GM19351 (cell line): ENCODE measurements around the gene CREBL2.
"Not testable (repeated sequence)": the region's sequence is repeated elsewhere in the genome, so short reads cannot be mapped to it uniquely, and the experiment has no call there.

Experiments used
- ATAC-seq: cut with Tn5 transposase; IDR thresholded peaks from one replicate; pipeline ENCODE4 v1.9.1; 2021; ENCODE audit warnings: mild to moderate bottlenecking, moderate library complexity; ENCODE audit not compliant: unreplicated experiment

CREBL2 gene

DNA sequence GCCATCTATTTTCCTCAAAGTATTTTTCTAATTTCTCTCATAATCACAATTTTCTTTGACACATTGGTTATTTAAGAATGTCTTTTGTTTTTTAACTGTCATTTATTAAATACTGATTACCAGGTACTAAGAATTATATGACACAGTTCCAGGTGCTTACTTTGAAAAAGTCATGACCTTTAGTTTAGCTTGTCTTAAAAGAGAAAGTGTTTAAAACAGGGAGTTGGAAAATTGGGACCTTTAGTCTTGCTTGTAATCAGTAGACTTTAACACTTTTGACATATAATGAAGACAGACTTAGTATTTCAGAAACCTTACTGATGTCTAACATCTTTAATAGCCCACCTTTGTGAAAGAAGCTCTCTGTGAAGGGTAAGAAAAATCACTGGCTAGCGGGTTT lies 19.2 kb downstream of the CREBL2 start:
- ATAC-seq = no peak

DNA sequence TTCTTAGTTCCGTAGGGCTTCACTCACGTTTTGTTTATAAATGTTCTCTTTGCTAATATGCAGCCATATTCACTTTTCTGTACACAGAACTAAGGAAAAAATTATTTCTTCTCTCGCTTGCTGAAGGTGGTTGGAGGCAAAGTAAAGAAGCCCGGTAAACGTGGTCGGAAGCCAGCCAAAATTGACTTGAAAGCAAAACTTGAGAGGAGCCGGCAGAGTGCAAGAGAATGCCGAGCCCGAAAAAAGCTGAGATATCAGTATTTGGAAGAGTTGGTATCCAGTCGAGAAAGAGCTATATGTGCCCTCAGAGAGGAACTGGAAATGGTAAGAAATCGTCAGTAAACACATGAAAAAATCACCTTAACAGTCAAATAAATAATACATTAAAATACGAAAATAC lies 24.0 kb downstream of the CREBL2 start:
- no peak for ATAC-seq

DNA sequence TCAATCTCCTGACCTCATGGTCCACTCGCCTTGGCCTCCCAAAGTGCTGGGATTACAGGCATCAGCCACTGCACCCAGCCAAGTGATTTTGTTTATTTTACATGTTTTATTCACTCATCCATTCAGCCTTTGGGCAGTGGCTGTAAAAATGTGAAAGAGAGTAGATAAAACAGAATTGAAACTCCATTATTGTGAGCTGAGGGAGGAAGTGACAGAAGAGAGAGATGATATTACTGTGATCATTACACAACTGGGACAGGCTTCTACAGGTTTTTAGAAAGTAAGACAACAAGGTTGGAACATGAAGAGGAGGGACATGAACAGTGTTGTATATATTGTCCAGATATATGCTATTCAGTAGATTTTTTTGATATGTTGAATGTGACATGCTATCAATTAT lies 25.0 kb downstream of the CREBL2 start:
- peak; percentile 82 for ATAC-seq

DNA sequence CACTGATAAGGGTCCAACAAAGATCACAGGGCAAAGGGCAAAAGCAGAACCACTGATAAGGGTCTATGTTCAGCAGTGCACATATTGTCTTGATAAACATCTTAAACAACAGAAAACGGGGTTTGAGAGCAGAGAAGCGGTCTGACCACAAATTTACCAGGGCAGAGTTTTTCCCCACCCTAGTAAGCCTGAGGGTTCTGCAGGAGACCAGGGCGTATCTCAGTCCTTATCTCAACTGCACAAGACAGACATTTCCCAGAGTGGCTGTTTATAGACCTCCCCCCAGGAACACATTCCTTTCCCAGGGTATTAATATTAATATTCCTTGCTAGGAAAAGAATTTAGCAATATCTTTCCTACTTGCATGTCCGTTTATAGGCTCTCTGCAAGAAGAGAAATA lies 28.3 kb downstream of the CREBL2 start:
- ATAC-seq = not testable (repeated sequence)

DNA sequence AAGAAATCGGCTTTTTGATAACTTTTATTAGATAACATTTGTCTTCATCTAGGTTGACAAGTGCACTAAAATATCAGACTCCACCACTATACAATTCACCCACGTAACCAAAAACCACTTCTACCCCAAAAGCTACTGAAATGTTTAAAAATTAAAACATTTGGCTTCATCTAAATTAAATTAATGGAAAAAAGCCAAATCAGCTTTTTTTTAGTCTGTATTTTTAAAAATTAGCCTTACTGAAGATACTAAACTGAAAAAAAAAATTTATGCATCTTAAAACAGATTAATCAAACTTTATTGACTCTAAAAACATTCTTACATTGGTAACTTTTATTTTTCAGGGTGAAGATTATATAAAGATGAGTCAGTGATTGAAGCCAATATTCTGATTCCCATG lies 30.0 kb downstream of the CREBL2 start:
- ATAC-seq = no peak

DNA sequence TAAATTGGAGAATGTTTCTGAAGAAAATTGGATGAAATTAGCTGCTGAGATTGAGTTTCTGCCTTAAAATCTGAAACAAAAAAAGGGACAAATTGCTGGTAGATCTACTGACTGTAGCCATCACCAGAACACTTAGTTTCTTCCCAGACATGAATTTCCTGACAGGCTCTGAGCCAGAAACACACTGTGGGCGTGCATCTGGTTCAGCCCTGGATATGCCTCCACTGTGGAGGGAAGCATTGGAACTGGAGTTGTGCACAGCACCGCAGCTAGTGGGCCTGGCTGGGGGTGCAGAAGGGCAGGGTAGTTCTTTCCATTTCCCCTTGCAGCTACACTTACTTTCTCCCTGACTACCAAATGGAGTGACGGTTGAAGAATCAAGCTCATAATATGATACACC lies 31.2 kb downstream of the CREBL2 start:
- no peak for ATAC-seq

DNA sequence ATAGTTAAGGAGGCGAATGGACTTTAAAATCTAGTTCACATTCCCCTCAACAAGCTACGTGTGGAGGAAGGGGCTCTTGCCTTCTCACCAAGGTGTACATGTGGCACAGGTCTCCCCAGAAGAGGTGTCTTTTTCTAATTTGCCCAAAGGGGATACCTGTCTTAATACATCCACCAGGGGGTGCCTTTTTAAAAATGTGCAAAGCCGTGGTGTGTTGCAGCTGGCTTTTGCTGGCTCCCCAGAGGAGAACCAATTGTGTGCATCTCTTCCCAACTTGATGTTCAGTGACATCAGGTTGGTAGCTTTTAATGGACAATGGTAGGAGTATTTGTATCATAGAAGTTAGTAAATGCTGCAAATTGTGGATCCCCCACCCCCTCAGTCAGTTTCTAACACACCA lies 33.8 kb downstream of the CREBL2 start:
- peak; percentile 61 for ATAC-seq

DNA sequence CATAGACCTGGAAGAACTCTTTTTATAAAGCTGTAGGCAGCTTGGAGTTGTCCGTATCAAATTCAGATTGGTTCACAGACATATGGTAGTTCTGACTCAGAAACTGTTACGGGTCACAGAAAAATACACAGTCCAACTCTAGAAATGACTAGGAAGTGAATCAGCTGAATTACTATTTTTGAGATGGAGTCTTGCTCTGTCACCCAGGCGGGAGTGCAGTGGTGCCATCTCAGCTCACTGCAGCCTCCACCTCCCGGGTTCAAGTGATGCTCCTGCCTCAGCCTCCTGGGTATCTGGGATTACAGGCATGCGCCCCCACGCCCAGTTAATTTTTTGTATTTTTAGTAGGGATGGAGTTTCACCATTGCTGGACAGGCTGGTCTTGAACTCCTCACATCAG lies 34.3 kb downstream of the CREBL2 start:
- peak; percentile 83 for ATAC-seq

DNA sequence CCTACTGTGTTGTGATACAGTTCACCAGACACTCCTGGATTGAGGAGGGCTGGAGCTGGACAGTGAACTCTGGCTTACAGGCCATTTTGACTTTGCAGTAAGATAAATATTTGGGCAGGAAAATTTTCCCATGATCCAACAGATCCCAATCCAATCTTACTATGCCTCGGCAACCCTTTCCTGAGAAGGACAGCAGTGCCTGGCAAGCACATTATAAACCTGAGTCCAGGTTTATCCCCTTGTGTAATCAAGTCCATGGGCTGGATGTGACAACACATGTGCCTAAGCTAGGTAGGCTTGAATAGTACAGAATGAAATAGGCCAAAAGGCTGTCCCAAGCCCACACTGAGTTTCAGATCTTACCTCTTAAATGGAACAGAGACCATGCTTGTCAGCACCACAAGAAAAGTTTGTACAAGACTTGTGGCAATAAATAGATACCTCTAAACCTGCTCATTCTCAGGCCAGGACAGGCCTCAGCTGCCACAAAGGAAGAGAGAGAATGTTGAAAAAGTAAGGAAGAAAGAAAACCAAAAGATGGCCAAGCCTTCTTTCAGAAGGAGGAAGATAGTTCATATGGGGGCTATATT lies 34.9 kb downstream of the CREBL2 start:
- ATAC-seq = peak; percentile 44

DNA sequence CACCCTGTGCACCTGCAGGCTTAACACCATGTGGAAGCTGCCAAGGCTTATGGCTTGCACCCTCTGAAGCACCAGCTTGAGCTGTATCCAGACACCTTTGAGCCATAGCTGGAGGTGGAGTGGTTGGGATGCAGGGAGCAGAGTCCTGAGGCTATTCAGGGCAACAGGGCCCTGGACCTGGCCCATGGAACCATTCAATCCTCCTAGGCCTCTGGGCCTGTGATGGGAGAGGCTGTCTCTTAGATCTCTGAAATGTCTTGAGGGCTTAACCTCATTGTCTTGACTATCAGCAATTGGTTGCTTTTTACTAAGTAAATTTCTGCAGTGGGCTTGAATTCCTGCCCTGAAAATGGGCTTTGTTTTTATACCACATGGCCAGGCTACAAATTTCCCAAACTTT lies 36.6 kb downstream of the CREBL2 start:
- ATAC-seq = no peak

DNA sequence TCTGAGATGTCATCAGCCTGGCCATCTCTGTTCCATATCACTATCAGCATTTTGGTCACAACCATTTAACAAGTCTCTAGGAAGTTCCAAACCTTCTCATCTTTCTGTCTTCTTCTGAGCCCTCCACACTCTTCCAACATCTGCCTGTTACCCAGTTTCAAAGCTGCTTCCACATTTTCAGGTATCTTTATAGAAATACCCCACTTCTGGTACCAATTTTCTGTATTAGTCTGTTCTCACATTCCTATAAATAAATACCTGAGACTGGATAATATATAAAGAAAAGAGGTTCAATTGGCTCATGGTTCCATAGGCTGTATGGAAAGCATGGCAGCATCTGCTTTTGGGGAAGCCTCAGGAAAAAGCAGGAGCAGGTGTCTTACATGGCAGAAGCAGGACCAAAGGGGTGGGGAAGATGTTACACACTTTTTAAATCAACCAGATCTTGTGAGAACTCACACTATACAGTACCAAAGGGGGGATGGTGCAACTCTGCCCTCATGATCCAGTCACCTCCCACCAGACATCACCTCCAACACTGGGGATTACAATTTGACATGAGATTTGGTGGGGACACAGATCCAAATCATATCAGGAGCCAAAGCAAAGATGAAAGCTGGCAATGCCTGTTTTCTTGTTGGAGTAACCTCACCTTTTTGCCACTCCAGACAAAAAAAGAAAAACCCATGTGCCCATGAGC lies 37.4 kb downstream of the CREBL2 start:
- ATAC-seq = no peak

DNA sequence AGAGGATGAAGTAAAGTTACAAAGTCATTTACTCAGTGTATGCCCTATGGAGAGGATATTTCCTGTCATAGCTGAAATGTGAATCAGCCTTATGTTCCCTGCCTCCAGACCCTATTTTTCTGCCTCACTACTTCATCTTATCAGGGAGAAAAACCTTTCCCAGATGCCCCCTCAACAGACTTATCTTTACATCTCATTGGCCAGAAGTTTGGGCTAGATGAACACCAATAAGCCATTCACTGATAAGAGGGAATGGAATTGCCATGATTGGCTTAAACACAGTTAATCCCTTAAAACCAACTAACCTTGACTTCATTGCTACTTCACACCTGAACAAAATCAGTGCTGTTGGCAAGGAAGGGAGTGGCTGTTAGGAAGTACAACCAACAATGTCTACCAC lies 40.1 kb downstream of the CREBL2 start:
- ATAC-seq = no peak

DNA sequence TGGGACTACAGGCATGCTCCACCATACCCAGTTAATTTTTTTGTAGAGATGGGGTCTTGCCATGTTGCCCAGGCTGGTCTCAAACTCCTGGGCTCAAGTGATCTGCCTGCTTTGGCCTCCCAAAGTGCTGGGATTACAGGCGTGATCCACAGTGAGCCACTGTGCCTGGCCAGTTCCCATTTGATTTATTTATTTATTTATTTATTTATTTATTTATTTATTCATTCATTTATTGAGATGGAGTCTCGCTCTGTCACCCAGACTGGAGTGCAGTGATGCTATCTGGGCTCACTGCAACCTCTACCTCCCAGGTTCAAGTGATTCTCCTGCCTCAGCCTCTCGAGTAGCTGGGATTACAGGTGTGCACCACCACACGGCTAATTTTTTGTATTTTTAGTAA lies 41.0 kb downstream of the CREBL2 start:
- ATAC-seq = not testable (repeated sequence)

DNA sequence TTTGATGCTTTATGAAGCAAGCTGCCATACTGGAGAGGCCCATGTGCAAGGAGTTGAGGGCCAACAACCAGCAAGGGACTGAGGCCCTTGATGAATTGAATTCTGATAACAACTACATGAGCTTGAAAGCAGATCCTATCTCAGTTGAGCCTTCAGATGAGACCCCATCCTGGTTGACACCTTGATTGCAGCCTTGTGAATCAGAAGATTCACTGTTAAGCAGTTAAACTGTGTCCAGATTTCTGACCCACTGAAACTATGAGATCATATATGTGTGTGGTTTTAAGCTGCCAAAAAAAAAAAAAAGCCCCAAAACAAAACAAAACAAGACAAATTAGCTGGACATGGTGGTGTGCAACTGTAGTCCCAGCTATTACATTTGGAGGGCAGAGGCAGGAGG lies 42.2 kb downstream of the CREBL2 start:
- no peak for ATAC-seq

DNA sequence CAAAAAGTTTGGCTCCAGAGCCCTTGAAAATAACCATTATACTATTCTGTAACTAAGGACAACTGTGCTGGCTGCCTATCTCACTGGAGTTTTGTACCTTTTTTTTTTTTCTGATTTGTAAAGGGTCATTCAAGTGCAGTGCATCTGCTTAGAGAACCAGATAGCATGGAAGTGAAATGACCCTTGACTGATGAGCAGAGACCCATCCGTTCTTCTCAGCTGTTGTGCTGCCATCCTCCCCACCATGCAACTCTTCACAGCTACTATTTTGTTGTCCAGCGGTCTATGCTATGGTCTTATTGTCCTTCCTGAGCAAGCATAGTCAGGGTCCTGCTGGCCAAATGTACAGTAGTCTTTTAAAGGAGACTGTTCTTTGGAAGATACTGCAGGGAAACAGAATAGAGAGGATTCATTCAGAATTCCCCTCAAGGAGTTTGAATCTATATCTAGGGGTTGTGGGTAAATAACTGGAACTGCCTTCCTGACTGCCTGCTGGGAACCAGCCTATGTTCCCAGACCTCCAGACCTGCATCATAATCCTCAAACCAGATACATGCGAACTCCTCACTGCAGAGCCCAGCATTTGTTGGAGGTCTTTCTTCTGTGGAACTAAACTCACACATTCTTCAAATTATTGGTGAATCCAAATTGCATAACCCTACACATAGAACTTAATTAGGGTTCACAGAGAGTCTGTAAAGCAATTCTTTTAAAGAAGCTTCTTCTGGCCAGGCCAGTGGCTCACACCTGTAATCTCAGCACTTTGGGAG lies 43.2 kb downstream of the CREBL2 start:
- no peak for ATAC-seq

DNA sequence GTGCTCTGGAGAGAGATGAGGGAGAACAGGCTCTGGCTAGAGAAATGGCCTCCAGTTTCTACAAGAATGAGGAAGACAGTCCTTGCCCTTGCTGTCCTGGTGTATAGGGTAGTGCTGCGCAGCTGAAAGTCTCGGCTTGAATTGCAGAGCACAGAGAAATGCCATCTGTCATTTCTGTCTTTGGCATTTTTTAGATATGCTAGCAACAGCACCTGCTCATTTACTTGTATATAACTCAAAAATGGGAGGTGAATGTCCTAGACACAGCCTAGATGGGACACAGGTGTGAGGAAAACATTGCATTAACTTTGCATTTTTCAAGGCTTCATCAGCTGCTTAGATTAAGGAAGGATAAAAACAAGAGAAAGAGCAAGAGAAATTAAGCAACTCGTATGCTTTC lies 48.5 kb downstream of the CREBL2 start:
- no peak for ATAC-seq

DNA sequence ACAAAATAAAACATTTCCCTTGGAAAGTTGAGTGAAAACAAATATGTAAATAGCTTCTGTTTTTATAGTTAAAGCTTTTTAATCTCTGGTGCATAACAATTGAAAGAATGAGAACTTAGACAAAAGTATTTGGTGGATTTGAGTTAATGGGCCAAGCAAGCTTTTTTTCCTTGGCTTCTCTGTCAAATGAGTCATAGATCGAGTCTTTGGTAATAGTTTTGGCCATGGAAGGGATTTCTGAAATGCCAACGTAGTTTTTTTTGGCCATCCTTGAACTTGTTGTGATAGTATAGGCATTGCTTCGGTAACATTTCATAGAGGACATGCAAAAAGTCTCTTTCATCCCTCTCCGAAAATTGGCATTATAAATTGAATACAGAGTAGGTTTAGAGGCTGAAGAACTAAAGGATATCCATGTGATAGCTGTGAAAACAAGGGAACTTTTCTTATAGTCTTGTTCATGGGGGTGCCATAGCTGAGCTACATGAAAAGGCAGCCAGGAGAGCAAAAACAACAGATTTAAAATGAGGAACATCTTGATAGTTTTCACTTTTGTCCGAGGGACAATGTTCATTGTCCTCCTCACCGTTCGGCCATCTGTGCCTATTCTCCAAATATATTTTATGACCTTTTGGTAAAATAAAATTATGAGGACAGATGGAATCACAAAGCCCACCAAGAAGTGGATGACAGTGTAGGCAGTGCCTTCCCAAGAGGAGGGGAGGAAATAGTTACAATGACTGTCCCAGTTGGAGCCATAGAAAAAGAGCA lies 49.6 kb downstream of the CREBL2 start:
- ATAC-seq = no peak

DNA sequence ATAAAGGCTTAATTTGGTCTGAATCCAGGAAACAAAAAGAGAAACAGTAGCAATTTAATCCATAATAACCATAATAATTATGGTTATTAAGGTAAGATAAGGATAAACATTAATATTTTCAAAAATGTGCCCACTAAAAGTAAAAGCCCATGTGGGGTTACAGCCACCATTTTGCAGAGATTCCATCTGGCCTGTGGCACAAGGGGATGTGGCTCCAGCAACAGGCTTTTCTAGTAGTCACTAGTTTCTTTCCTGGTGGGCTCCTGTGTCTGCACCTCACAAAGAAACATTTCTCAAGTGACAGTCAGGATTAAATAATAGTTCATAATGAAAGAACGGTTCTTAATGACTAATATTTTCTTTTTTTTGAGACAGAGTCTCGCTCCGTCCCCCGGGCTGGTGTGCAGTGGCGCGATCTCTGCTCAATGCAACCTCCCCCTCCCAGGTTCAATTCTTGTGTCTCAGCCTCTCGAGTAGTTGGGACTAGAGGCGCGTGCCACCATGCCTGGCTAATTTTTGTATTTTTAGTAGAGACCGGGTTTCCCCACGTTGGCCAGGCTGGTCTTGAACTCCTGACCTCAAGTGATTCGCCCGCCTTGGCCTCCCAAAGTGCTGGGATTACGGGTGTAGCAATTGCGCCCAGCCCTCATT lies 52.1 kb downstream of the CREBL2 start:
- peak; percentile 51 for ATAC-seq

DNA sequence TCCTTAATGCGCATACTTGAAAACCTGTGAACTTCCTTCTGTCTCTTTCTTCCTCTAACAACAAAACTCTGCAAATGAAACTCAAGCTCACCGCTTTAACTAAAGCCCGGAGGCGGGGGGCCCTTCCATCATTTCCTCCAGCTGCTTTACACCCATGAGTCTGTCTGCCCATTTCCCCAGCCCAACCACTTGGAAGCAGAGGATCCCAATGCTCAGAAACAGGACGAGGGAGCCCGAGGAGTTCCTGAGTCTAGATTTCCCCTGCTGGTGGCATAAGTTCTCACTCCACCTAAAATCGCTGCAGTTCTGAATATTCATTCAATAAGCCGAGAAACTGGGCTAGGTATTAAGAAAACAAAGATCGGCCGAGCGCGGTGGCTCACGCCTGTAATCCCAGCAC lies 53.5 kb downstream of the CREBL2 start:
- no peak for ATAC-seq

DNA sequence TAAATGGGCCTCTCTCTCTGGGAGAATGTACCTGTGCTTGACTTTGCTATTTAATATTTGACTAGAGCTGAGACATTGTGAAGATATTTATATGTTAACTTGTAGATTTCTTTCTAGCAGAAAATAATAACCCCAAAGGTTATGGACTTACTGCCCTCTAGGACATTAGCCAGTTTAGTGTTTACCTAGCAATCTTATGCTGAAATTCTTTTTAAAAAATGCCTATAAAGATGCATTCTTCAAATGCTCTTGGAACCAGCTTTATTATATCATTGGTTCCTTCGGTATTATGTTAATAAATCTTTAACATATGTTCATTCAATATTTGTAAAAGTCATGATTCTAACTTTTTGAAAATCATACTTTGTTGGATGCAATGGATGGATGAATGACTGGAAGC lies 56.3 kb downstream of the CREBL2 start:
- no peak for ATAC-seq

DNA sequence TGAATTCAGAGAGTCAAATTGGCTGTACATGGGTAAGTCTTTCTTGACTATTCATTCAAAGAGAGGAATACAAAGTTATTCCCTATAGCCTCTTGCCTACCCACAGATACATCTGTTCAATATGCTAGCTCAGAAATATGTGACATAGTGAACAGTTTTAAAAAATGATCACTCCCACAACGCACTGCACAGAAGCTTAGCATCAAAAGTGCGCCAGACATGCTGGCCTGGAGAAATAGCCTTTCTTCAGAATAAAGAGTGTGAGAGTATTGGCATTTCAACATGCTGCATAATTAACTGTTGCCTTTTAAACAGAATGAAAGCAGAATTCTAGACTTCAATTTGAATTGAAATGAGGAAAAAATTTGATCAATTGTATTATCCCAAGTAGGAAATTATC lies 57.3 kb downstream of the CREBL2 start:
- ATAC-seq = no peak
